Breast epithelium (tissue), 4 donors: ENCODE data around the gene TUBA1A. TPM values are rescaled to one million over a fixed set of nuclear protein-coding genes. Genes with fewer than 3 reads are reported as not detected.
"Not testable (repeated sequence)": the region's sequence is repeated elsewhere in the genome, so short reads cannot be mapped to it uniquely, and the experiment has no call there.

ENCODE experiments used
- DNase-seq, 2 donors: peaks; one replicate each; pipeline ENCODE4 v3.0.0-alpha.2; 2019; ENCODE audit warnings: low spot score in 2 of 2
- H3K27ac ChIP-seq, 2 donors: fragments of 200-600 bp; sonication (generic) in 1 of 2; one replicate each; pipeline ENCODE4 v1.5.1; 2016 to 2019; ENCODE audit warnings: mild to moderate bottlenecking in 1 of 2
- H3K27me3 ChIP-seq, 2 donors: fragments of 200-600 bp; sonication (generic) in 1 of 2; one replicate each; pipeline versions ENCODE4 v1.5.1 to v1.6.0; 2017 to 2019; ENCODE audit warnings: control low read depth in 1 of 2, mild to moderate bottlenecking in 1 of 2
- H3K36me3 ChIP-seq: fragments of 200-600 bp; one replicate; pipeline ENCODE4 v1.5.1; 2019
- H3K4me1 ChIP-seq, 2 donors: fragments of 200-600 bp; sonication (generic); one replicate each; pipeline ENCODE4 v1.5.1; 2016 to 2019; ENCODE audit warnings: control low read depth in 1 of 2
- H3K4me3 ChIP-seq, 3 donors: fragments of 200-600 bp; sonication (generic); 1 replicate in 2 of 3; 2 replicates in 1 of 3; pipeline ENCODE4 v1.5.1; 2016 to 2019; ENCODE audit warnings: mild to moderate bottlenecking in 3 of 3, moderate library complexity in 2 of 3
- H3K9me3 ChIP-seq, 2 donors: fragments of 200-600 bp; sonication (generic) in 1 of 2; one replicate each; pipeline ENCODE4 v1.5.1; 2016 to 2019; ENCODE audit warnings: control low read depth in 1 of 2
- CTCF ChIP-seq, 3 donors: fragments of 450-650 bp; IDR thresholded peaks; one replicate each; pipeline ENCODE4 v1.5.1; 2016 to 2017; ENCODE audit warnings: antibody characterized with exemption in 3 of 3, mild to moderate bottlenecking in 3 of 3, moderate library complexity in 3 of 3
- POLR2A ChIP-seq: fragments of 450-650 bp; IDR thresholded peaks from one replicate; pipeline ENCODE4 v1.6.1; 2016; ENCODE audit warnings: antibody characterized with exemption, mild to moderate bottlenecking, moderate library complexity
- POLR2AphosphoS5 ChIP-seq, 3 donors: sonication (generic); formaldehyde crosslinking; IDR thresholded peaks; one replicate each; pipeline ENCODE4 v1.6.1; 2017; ENCODE audit warnings: antibody characterized with exemption in 3 of 3
- intact Hi-C: fragments of 100-400 bp; cut with DNase I; formaldehyde crosslinking; loops from one replicate; pipeline ENCODE4 v1.15.1; 2023; ENCODE audit warnings: low total_unique reads
- total RNA-seq, 3 donors: library from RNA; depleted of rRNA; stranded (reverse); fragments of >200 nt; gene quantifications; one replicate each; pipeline ENCODE4 v1.1.0, GENCODE V29; 2016

The TUBA1A gene
- total RNA-seq, 3 donors from 2014 or later: 133 to 215 (median 150) TPM

- intact Hi-C loops: no loop called here
Measured at GRCh38 chr12:49174218-49174617, 14.7 kb downstream of the TUBA1A start.

GRCh38 chr12:49170924-49171323 is 18.0 kb downstream of the TUBA1A start:
- intact Hi-C loops: no loop called here
- no peak overlapping the region for H3K4me3 ChIP-seq

More at GRCh38 chr12:49174218-49174617, 14.7 kb downstream of the TUBA1A start:
- H3K27ac ChIP-seq: no peak overlapping the region
- no peaks in the 10 kb centered on the region for H3K36me3 ChIP-seq
- H3K4me3 ChIP-seq: no peak overlapping the region
- H3K9me3 ChIP-seq: no peaks in the 10 kb centered on the region
- no peak for TF ChIP-seq CTCF (IDR thresholded peaks at IDR 0.05)
- no peak for TF ChIP-seq POLR2A
- TF ChIP-seq POLR2AphosphoS5 (IDR thresholded peaks at IDR 0.05): no peak
- no peak for DNase-seq
- no peaks in the 10 kb centered on the region for H3K27me3 ChIP-seq
- H3K4me1 ChIP-seq: no peaks in the 10 kb centered on the region

GRCh38 chr12:49165114-49165513 is 23.8 kb downstream of the TUBA1A start:
- DNase-seq: no peak
- Histone ChIP-seq H3K4me1 (no peaks in the 10 kb centered on the region), H3K9me3 (no peaks in the 10 kb centered on the region), H3K27ac (no peak overlapping the region), H3K36me3 (no peaks in the 10 kb centered on the region), H3K4me3 (no peak overlapping the region), H3K27me3 (no peaks in the 10 kb centered on the region)
- intact Hi-C loops: no loop called here
- TF ChIP-seq POLR2AphosphoS5 (IDR thresholded peaks at IDR 0.05) (no peak), CTCF (IDR thresholded peaks at IDR 0.05) (no peak), POLR2A (no peak)

More at GRCh38 chr12:49170924-49171323, 18.0 kb downstream of the TUBA1A start:
- DNase-seq: no peak
- Histone ChIP-seq H3K36me3 (no peaks in the 10 kb centered on the region), H3K27me3 (no peaks in the 10 kb centered on the region), H3K27ac (no peak overlapping the region), H3K9me3 (no peaks in the 10 kb centered on the region), H3K4me1 (no peaks in the 10 kb centered on the region)
- TF ChIP-seq CTCF (IDR thresholded peaks at IDR 0.05): no peak
- no peak for TF ChIP-seq POLR2A
- no peak for TF ChIP-seq POLR2AphosphoS5 (IDR thresholded peaks at IDR 0.05)

- intact Hi-C loops, H3K9me3 ChIP-seq, H3K36me3 ChIP-seq, H3K4me3 ChIP-seq, H3K4me1 ChIP-seq, H3K27ac ChIP-seq, DNase-seq, H3K27me3 ChIP-seq: not testable (repeated sequence)
Measured at GRCh38 chr12:49161901-49162300, 27.0 kb downstream of the TUBA1A start.

GRCh38 chr12:49161092-49161795 is 27.6 kb downstream of the TUBA1A start:
- intact Hi-C loops: no loop called here
- no peak for DNase-seq
- TF ChIP-seq POLR2AphosphoS5 (IDR thresholded peaks at IDR 0.05) (no peak), POLR2A (no peak), CTCF (IDR thresholded peaks at IDR 0.05) (no peak)
- Histone ChIP-seq H3K4me3 (no peak overlapping the region), H3K36me3 (no peaks in the 10 kb centered on the region), H3K27ac (no peak overlapping the region), H3K9me3 (no peaks in the 10 kb centered on the region), H3K27me3 (no peaks in the 10 kb centered on the region), H3K4me1 (no peaks in the 10 kb centered on the region)
